PC-3 (cell line): ENCODE measurements around the gene JMJD6. TPM values are rescaled to one million over a fixed set of nuclear protein-coding genes. Genes with fewer than 3 reads are reported as not detected.

Experiments
- ATAC-seq: fragments of 200-7000 bp; cut with Tn5 transposase; 2 replicates; pipeline ENCODE4 v1.9.1; 2020; ENCODE audit warnings: mild to moderate bottlenecking, moderate library complexity
- BruUV-seq: library from RNA; stranded (reverse); fragments of 400-500 nt; replicated peaks from 2 replicates; lab custom pipeline; 2021; lab: Mats Ljungman, UMichigan
- CTCF ChIA-PET: fragments of 300-600 bp; sonication (Branson Sonifier 250); formaldehyde crosslinking; loops from one replicate; lab custom pipeline; 2022; ENCODE audit warnings: antibody characterized with exemption; lab: Charles Lee
- POLR2A ChIA-PET: fragments of 300-600 bp; sonication (Branson Sonifier 250); formaldehyde crosslinking; loops from one replicate; lab custom pipeline; 2022; ENCODE audit warnings: antibody characterized with exemption; ENCODE audit not compliant: unreplicated experiment; lab: Charles Lee
- DNase-seq: peaks from one replicate; pipeline ENCODE4 v3.0.0-alpha.2; 2015
- H2AFZ ChIP-seq: fragments of 300-600 bp; sonication (generic); 2 replicates; pipeline ENCODE4 v1.6.0; 2016; ENCODE audit warnings: antibody characterized with exemption, low read length
- H3F3A ChIP-seq: fragments of 300-600 bp; sonication (generic); one replicate; pipeline ENCODE4 v1.6.0; 2017; ENCODE audit warnings: antibody characterized with exemption, low read length, control low read depth, mild to moderate bottlenecking; ENCODE audit not compliant: unreplicated experiment
- H3K27ac ChIP-seq: fragments of 300-600 bp; sonication (generic); 2 replicates; pipeline ENCODE4 v1.5.1; 2016; ENCODE audit warnings: mild to moderate bottlenecking, low read length
- H3K27me3 ChIP-seq: fragments of 300-600 bp; sonication (generic); 2 replicates; pipeline ENCODE4 v1.6.1; 2016; ENCODE audit warnings: low read length, mixed read lengths
- H3K36me3 ChIP-seq: fragments of 300-600 bp; sonication (generic); 2 replicates; pipeline ENCODE4 v1.6.1; 2016; ENCODE audit warnings: low read depth, mixed run types, low read length, mixed read lengths
- H3K4me1 ChIP-seq: fragments of 300-600 bp; sonication (generic); 2 replicates; pipeline ENCODE4 v1.5.1; 2016; ENCODE audit warnings: low read length; ENCODE audit not compliant: insufficient read depth
- H3K4me2 ChIP-seq: fragments of 300-600 bp; sonication (generic); 2 replicates; pipeline ENCODE4 v1.6.0; 2016; ENCODE audit warnings: low read length
- H3K4me3 ChIP-seq: fragments of 300-600 bp; sonication (generic); 2 replicates; pipeline ENCODE4 v1.5.1; 2016; ENCODE audit warnings: mild to moderate bottlenecking, low read length, mixed read lengths
- H3K79me2 ChIP-seq: fragments of 300-600 bp; sonication (generic); 2 replicates; pipeline ENCODE4 v1.6.1; 2017; ENCODE audit warnings: low read length, mixed read lengths
- H3K9ac ChIP-seq: fragments of 300-600 bp; sonication (generic); 2 replicates; pipeline ENCODE4 v1.6.0; 2016; ENCODE audit warnings: mild to moderate bottlenecking, low read length
- H3K9me2 ChIP-seq: fragments of 300-600 bp; sonication (generic); replicated peaks from 2 replicates; pipeline ENCODE4 v1.6.1; 2016; ENCODE audit warnings: mixed run types, low read length, mixed read lengths
- H3K9me3 ChIP-seq: fragments of 300-600 bp; sonication (generic); 2 replicates; pipeline ENCODE4 v1.6.1; 2016; ENCODE audit warnings: low read length, mixed read lengths
- H4K20me1 ChIP-seq: fragments of 300-600 bp; sonication (generic); 2 replicates; pipeline ENCODE4 v1.6.1; 2016; ENCODE audit warnings: low read length, mixed read lengths
- EZH2 ChIP-seq: fragments of 300-600 bp; sonication (generic); IDR thresholded peaks from one replicate; pipeline ENCODE4 v1.6.1; 2017; ENCODE audit warnings: antibody characterized with exemption, mild to moderate bottlenecking, low read length; ENCODE audit not compliant: unreplicated experiment
- EZH2phosphoT487 ChIP-seq: fragments of 300-600 bp; sonication (generic); IDR thresholded peaks from 2 replicates; pipeline ENCODE4 v1.6.1; 2018; ENCODE audit warnings: mild to moderate bottlenecking, antibody characterized with exemption, low read length, borderline replicate concordance
- intact Hi-C: fragments of 100-400 bp; cut with micrococcal nuclease; formaldehyde crosslinking; loops from 2 replicates; pipeline ENCODE4 v1.9.0; 2023
- total RNA-seq: library from RNA; depleted of rRNA; stranded (reverse); fragments of >200 nt; gene quantifications from 2 replicates; pipeline ENCODE4 v1.2.3, GENCODE V29; 2014
- TF ChIP-seq, protein P1 (sequence below): fragments of 300-600 bp; sonication (generic); conservative IDR thresholded peaks from 2 replicates; pipeline ENCODE4 v1.5.1; 2017; ENCODE audit warnings: antibody characterized with exemption, low read depth, mild to moderate bottlenecking, low read length

JMJD6 gene
- total RNA-seq, 1 experiment from 2014 or later, result 39.0 TPM

DNA sequence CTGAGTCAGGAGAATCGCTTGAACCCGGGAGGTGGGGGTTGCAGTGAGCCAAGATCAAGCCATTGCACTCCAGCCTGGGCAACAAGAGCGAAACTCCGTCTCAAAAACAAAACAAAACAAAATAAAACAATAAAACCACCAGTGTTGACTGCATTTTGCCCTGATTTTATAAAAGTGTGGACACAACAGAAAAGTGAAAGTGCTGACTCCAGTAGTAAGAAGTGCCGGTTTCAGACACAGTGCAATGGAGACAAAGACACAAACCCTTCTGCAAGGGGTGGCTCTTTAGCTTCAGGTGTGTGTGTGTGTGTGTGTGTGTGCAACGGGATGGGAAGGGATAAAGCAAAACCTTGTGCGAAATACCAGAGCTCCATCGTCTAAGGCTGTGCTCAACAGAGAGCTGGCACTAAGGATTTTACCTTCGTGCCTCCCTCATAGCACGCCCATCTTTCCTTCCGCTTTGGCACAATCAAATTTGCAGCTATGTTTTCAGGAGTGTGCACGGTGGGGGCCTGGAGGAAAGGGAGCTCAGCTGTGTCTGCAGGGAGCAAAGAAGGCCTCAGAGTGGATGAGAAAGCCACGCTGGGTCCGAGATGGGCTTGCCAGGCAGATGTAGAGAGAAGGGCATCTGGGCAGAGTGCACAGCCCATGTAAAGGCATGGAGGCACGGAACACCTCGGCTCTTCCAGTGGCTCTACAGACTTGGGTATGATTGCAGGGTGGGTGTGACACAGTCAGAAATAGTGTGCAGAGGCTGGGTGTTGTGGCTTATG, 31.2 kb downstream of the JMJD6 start:
- CTCF ChIA-PET, result interaction anchor here (0.7 kb wide), 1 partner anchor 15 kb away, joined by 4 read pairs; no protein-coding TSS in a partner anchor
- H3K4me2 ChIP-seq, result no peak overlapping the region
- BruUV-seq, result no TSS peak
- no peaks in the 10 kb centered on the region for H3K27me3 ChIP-seq
- no peaks in the 10 kb centered on the region for H3F3A ChIP-seq
- H3K9me3 ChIP-seq, result no peaks in the 10 kb centered on the region
- H3K27ac ChIP-seq, result no peak overlapping the region
- POLR2A ChIA-PET, result no interaction called here
- no peaks in the 10 kb centered on the region for H3K9me2 ChIP-seq
- intact Hi-C loops, result no loop called here
- no peak overlapping the region for H3K4me3 ChIP-seq
- H2AFZ ChIP-seq, result no peak overlapping the region
- DNase-seq, result no peak
- no peaks in the 10 kb centered on the region for H3K36me3 ChIP-seq
- no peaks in the 10 kb centered on the region for H4K20me1 ChIP-seq
- ATAC-seq, result no peak
- no peaks in the 10 kb centered on the region for H3K79me2 ChIP-seq
- no peak overlapping the region for H3K9ac ChIP-seq
- H3K4me1 ChIP-seq, result peaks cover 10% of the 10 kb centered on the region
- TF ChIP-seq, protein P1, sequence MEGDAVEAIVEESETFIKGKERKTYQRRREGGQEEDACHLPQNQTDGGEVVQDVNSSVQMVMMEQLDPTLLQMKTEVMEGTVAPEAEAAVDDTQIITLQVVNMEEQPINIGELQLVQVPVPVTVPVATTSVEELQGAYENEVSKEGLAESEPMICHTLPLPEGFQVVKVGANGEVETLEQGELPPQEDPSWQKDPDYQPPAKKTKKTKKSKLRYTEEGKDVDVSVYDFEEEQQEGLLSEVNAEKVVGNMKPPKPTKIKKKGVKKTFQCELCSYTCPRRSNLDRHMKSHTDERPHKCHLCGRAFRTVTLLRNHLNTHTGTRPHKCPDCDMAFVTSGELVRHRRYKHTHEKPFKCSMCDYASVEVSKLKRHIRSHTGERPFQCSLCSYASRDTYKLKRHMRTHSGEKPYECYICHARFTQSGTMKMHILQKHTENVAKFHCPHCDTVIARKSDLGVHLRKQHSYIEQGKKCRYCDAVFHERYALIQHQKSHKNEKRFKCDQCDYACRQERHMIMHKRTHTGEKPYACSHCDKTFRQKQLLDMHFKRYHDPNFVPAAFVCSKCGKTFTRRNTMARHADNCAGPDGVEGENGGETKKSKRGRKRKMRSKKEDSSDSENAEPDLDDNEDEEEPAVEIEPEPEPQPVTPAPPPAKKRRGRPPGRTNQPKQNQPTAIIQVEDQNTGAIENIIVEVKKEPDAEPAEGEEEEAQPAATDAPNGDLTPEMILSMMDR, result no peak
- TF ChIP-seq EZH2phosphoT487, result no peak
- TF ChIP-seq EZH2, result no peak

DNA sequence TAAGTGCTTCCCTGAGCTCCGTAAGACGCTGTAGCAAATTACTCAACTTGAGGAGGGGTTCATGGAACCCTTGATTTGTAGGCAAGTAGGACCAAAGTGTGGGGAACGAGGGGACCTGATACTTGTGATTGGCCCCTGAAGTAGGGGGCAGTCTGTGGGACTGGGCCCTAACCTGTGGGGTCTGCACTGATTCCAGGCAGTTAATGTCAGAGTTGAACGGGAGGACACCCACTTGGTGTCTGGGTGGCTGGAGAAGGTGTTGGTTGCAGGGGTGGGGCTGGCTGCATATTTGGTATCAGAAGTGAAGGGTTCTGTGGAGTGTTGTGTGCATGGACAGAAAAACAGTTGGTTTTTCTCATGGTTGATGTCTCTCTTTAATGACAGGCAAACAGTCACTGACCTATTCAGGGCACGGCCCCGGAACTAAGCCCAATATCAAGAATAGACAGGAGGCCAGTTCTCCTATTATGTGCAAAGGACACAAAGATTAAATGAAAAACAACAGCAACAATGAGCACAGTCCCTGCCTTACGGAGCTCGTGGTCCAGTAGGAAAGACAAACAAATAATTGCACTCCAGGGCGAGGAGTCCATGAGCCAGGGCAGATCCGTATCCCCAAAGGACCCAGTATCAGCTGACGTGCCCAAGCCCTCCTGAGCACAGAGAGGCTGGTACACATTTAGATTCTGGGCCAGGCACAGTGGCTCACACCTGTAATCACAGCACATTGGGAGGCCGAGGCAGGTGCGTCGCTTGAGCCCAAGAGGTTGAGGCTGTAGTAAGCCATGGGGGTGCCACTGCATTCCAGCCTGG, 34.8 kb downstream of the JMJD6 start:
- Histone ChIP-seq H2AFZ (no peak overlapping the region), H3K79me2 (no peaks in the 10 kb centered on the region), H3K36me3 (no peaks in the 10 kb centered on the region), H3K27ac (no peak overlapping the region), H3K9ac (no peak overlapping the region), H3K4me2 (no peak overlapping the region), H3K27me3 (no peaks in the 10 kb centered on the region), H4K20me1 (no peaks in the 10 kb centered on the region), H3K9me3 (no peaks in the 10 kb centered on the region), H3K4me3 (no peak overlapping the region), H3K9me2 (no peaks in the 10 kb centered on the region), H3F3A (no peaks in the 10 kb centered on the region), H3K4me1 (peaks cover 19% of the 10 kb centered on the region)
- intact Hi-C loops, result no loop called here
- BruUV-seq, result no TSS peak
- ChIA-PET CTCF (interaction anchor here (1.8 kb wide), 1 partner anchor 10 kb away, joined by 6 read pairs; no protein-coding TSS in a partner anchor), POLR2A (interaction anchor here (0.5 kb wide), 1 partner anchor 113 kb away, joined by 3 read pairs; no protein-coding TSS in a partner anchor)
- DNase-seq (no peak), ATAC-seq (no peak)
- TF ChIP-seq, protein P1, result no peak
- TF ChIP-seq EZH2 (no peak), EZH2phosphoT487 (no peak)
